IPS-20b (cell line): Measurements from ENCODE around the gene PDZD2.

Experiments
- H3K27ac ChIP-seq: one replicate; pipeline ENCODE4 v1.5.1; 2013; ENCODE audit warnings: low read length
- H3K27me3 ChIP-seq: 2 replicates; pipeline ENCODE4 v1.6.1; 2013; ENCODE audit warnings: mild to moderate bottlenecking, low read length, inconsistent platforms; ENCODE audit not compliant: insufficient read depth
- H3K36me3 ChIP-seq: 2 replicates; pipeline ENCODE4 v1.6.1; 2013; ENCODE audit warnings: low read depth, mild to moderate bottlenecking, inconsistent platforms, low read length, moderate library complexity; ENCODE audit not compliant: insufficient read depth
- H3K4me1 ChIP-seq: 2 replicates; pipeline ENCODE4 v1.6.1; 2013; ENCODE audit warnings: mild to moderate bottlenecking, control low read depth, inconsistent platforms, low read length, moderate library complexity; ENCODE audit not compliant: insufficient read depth
- H3K4me3 ChIP-seq: 2 replicates; pipeline ENCODE4 v1.5.1; 2013; ENCODE audit warnings: mild to moderate bottlenecking, low read length, inconsistent platforms
- H3K9ac ChIP-seq: 2 replicates; pipeline ENCODE4 v1.6.1; 2013; ENCODE audit warnings: low read depth, mild to moderate bottlenecking, inconsistent platforms, low read length, moderate library complexity
- H3K9me3 ChIP-seq: 2 replicates; pipeline ENCODE4 v1.6.1; 2013; ENCODE audit warnings: mild to moderate bottlenecking, low read depth, low read length, inconsistent platforms; ENCODE audit not compliant: insufficient read depth

PDZD2 gene

DNA sequence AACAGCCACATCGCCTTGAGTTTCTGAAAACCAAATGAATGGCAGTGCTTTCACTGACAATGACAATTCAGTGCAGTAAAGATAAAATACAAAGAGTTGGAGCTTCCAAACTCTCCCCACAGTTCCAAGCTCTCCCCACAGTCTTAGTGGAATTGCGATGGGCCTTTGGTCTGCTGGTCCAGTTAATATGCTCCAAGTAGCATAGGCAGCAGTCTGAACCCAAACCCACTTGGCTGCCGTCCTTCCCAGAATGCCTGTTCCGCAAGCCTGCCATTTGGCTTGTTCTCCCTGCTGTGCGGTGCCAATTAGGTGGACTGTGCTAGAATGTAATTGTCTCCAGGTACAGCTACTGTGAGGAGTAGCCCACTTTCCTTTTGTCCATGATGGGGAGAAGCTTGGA is 285.1 kb downstream of the PDZD2 start:
- Histone ChIP-seq H3K4me3 (no peak overlapping the region), H3K36me3 (no peaks in the 10 kb centered on the region), H3K9ac (no peak overlapping the region), H3K9me3 (no peaks in the 10 kb centered on the region), H3K27ac (no peak overlapping the region), H3K4me1 (0 out of 2 replicates have a peak, but pooled peaks cover 10% of the 10 kb centered on the region), H3K27me3 (no peaks in the 10 kb centered on the region)

- no peaks in the 10 kb centered on the region for H3K36me3 ChIP-seq
- H3K27ac ChIP-seq, result no peak overlapping the region
- no peak overlapping the region for H3K4me3 ChIP-seq
- H3K27me3 ChIP-seq, result no peaks in the 10 kb centered on the region
- H3K4me1 ChIP-seq, result 0 out of 2 replicates have a peak, but pooled peaks cover 5% of the 10 kb centered on the region
- no peak overlapping the region for H3K9ac ChIP-seq
- no peaks in the 10 kb centered on the region for H3K9me3 ChIP-seq
Observed at GRCh38 chr5:31931874-31932273, 292.9 kb downstream of the PDZD2 start.

- H3K27me3 ChIP-seq, result no peaks in the 10 kb centered on the region
- no peak overlapping the region for H3K27ac ChIP-seq
- no peaks in the 10 kb centered on the region for H3K36me3 ChIP-seq
- H3K4me1 ChIP-seq, result no peaks in the 10 kb centered on the region
- H3K9ac ChIP-seq, result no peak overlapping the region
- H3K4me3 ChIP-seq, result no peak overlapping the region
- no peaks in the 10 kb centered on the region for H3K9me3 ChIP-seq
Observed at GRCh38 chr5:31934156-31934555, 295.2 kb downstream of the PDZD2 start.

DNA sequence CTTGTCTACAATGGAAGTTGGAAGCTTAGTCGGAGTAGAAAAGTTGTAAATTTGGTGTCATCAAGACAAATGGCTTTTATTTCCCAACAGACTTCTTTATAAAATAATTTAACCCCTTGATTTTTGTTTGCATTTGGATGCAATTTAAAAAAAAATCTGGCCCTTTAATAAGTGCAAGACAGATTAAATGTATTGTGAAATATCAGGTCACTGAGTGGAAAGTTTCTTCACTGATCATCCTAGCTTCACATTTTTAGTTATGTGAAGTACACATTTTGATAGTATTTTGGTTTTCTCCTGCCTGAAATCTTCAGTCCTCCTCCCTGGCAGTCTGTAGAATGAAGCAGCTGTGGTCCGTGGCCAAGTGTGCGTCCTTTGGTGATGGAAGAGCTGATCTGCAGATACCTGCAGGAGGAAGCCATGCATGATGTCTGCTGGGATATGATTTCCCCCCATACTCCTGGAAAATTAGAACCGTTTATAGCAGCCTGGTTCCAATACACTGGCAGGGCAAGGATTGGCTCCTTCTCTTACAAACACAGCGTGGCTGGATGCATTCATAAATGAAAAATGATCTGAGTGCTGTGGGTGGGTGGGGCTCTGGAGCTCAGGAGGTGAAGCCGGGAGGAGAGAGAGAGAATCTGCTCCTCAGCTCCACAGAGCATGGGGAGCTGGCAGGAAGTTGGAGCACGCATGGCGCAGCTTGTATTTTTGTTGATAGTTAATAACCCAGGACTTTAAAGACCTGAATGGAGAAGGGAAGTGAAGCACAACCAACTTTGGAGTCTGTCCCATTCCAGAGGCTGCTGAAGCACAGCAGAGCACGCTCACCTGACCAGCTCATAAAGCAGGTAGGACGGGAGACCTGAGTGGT is 296.8 kb downstream of the PDZD2 start:
- no peaks in the 10 kb centered on the region for H3K4me1 ChIP-seq
- H3K27ac ChIP-seq, result no peak overlapping the region
- H3K9ac ChIP-seq, result no peak overlapping the region
- H3K27me3 ChIP-seq, result no peaks in the 10 kb centered on the region
- H3K4me3 ChIP-seq, result no peak overlapping the region
- H3K9me3 ChIP-seq, result no peaks in the 10 kb centered on the region
- H3K36me3 ChIP-seq, result no peaks in the 10 kb centered on the region

GRCh38 chr5:31936683-31937082 is 297.8 kb downstream of the PDZD2 start:
- Histone ChIP-seq H3K9ac (no peak overlapping the region), H3K9me3 (no peaks in the 10 kb centered on the region), H3K4me1 (no peaks in the 10 kb centered on the region), H3K4me3 (no peak overlapping the region), H3K36me3 (no peaks in the 10 kb centered on the region), H3K27ac (no peak overlapping the region), H3K27me3 (no peaks in the 10 kb centered on the region)

DNA sequence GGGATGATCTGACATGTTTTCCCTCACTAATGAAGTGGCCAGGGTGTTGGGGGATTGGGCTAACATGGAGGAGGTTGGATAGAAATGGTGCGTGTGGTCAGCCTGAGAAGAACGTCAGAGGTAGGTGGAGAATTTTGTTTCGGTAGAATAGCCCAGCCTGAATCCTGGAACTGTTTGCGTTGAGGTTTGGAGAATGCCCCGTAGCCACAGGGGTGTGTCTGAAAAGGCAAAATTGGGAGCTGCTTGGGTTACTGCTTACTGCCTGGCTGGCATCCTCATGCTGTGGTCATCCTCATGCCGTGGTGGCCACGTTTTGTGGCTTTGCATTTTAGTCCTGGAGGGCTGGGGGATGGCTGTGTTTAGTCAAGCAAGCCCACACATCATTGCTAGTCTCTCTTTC is 298.3 kb downstream of the PDZD2 start:
- Histone ChIP-seq H3K4me3 (no peak overlapping the region), H3K4me1 (no peaks in the 10 kb centered on the region), H3K27me3 (no peaks in the 10 kb centered on the region), H3K9me3 (no peaks in the 10 kb centered on the region), H3K9ac (no peak overlapping the region), H3K27ac (no peak overlapping the region), H3K36me3 (no peaks in the 10 kb centered on the region)

DNA sequence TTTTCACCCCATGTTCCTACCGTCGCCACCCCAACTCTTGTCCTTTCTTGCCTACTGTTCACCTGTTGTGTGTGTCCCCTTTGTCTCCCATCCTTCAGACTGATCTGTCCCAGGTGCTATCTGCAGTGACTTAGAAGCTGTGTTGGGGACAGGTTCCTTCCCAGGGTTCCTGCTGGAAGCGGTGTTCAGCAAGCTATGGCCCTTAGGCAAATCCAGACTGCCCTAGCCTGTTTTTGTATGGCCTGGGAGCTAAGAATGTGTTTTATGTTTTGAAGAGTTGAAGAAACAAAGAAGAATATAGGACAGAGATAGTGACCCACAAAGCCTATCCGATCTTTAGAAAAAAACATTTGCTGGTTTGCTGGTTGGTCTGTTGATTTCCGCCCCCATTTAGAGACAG is 298.8 kb downstream of the PDZD2 start:
- no peaks in the 10 kb centered on the region for H3K4me1 ChIP-seq

GRCh38 chr5:31939151-31939550 is 300.2 kb downstream of the PDZD2 start:
- no peak overlapping the region for H3K27ac ChIP-seq
- no peak overlapping the region for H3K4me3 ChIP-seq
- H3K4me1 ChIP-seq, result no peaks in the 10 kb centered on the region
- H3K27me3 ChIP-seq, result no peaks in the 10 kb centered on the region
- H3K9me3 ChIP-seq, result no peaks in the 10 kb centered on the region
- no peaks in the 10 kb centered on the region for H3K36me3 ChIP-seq
- no peak overlapping the region for H3K9ac ChIP-seq

More for the DNA sequence above, 298.8 kb downstream of the PDZD2 start:
- Histone ChIP-seq H3K4me3 (no peak overlapping the region), H3K9me3 (no peaks in the 10 kb centered on the region), H3K9ac (no peak overlapping the region), H3K27ac (no peak overlapping the region), H3K27me3 (no peaks in the 10 kb centered on the region), H3K36me3 (no peaks in the 10 kb centered on the region)

- no peak overlapping the region for H3K9ac ChIP-seq
- H3K27ac ChIP-seq, result no peak overlapping the region
- H3K4me3 ChIP-seq, result no peak overlapping the region
- H3K36me3 ChIP-seq, result no peaks in the 10 kb centered on the region
- H3K4me1 ChIP-seq, result no peaks in the 10 kb centered on the region
- H3K9me3 ChIP-seq, result no peaks in the 10 kb centered on the region
- no peaks in the 10 kb centered on the region for H3K27me3 ChIP-seq
Observed at GRCh38 chr5:31941151-31941755, 302.3 kb downstream of the PDZD2 start.

GRCh38 chr5:31942546-31942945 is 303.6 kb downstream of the PDZD2 start:
- Histone ChIP-seq H3K4me3 (no peak overlapping the region), H3K36me3 (no peaks in the 10 kb centered on the region), H3K4me1 (no peaks in the 10 kb centered on the region), H3K9me3 (no peaks in the 10 kb centered on the region), H3K9ac (no peak overlapping the region), H3K27ac (no peak overlapping the region), H3K27me3 (no peaks in the 10 kb centered on the region)

GRCh38 chr5:31944684-31945445 is 305.9 kb downstream of the PDZD2 start:
- Histone ChIP-seq H3K27ac (no peak overlapping the region), H3K36me3 (no peaks in the 10 kb centered on the region), H3K9ac (no peak overlapping the region), H3K9me3 (no peaks in the 10 kb centered on the region), H3K4me3 (no peak overlapping the region), H3K4me1 (no peaks in the 10 kb centered on the region), H3K27me3 (no peaks in the 10 kb centered on the region)
